ENCODE results near the gene GIMAP5. TPM values are rescaled to one million over a fixed set of nuclear protein-coding genes. Genes with fewer than 3 reads are reported as not detected.

The GIMAP5 gene
- total RNA-seq, 1 experiment from 2014 or later, result 0.24 TPM

DNA sequence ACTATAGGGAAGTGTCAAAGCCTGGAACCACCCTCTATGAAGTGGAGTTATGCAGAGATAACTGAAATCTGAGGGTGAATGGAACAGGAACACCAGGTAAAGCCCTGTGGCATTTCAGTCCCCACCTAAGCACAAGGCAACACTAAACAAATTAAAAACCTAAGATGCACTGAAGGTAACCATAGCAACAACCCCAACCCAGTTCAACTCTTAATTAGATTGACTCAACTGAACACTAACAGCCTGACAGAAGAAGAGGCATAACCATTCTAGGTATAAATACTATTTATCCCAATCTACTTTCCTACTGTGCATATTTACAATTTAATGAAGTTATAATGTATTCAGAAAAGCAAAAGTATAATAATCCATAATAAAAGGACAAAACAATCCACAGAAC is 9.2 kb upstream of the GIMAP5 start (continued):
- TF ChIP-seq CTCF (IDR thresholded peaks at IDR 0.05) (no peak), OVOL2 (CRISPR knock-in tag; IDR thresholded peaks at IDR 0.05; ENCODE audit: borderline replicate concordance) (no peak), NFYB (CRISPR knock-in tag; conservative IDR thresholded peaks at IDR 0.05; ENCODE audit: low read depth) (no peak), ZBTB43 (CRISPR knock-in tag; IDR thresholded peaks at IDR 0.05) (no peak)
- TF ChIP-seq, protein P1, sequence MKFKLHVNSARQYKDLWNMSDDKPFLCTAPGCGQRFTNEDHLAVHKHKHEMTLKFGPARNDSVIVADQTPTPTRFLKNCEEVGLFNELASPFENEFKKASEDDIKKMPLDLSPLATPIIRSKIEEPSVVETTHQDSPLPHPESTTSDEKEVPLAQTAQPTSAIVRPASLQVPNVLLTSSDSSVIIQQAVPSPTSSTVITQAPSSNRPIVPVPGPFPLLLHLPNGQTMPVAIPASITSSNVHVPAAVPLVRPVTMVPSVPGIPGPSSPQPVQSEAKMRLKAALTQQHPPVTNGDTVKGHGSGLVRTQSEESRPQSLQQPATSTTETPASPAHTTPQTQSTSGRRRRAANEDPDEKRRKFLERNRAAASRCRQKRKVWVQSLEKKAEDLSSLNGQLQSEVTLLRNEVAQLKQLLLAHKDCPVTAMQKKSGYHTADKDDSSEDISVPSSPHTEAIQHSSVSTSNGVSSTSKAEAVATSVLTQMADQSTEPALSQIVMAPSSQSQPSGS (CRISPR knock-in tag; IDR thresholded peaks at IDR 0.05; ENCODE audit: borderline replicate concordance, low read depth), result no peak

DNA sequence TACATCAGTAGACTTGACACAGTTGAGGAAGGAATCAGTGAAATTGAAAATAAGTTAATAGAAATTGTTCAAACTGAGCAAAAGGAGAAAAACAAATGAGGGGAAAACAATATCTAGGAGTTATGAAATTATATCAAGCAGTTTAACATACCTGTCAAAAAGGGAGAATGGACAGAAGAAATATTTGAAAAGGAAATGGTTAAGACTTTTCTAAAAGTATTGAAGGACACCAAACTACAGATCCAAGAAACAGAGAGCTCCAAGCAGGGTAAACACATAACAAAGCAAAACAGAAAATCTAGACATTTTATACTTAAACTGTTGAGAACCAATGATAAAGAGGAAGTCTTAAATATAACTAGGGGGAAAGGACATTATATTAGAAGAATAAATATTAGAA is 8.6 kb upstream of the GIMAP5 start:
- ATAC-seq (no peak), DNase-seq (ENCODE audit: low spot score) (no peak)
- Mint-ChIP-seq H3K36me3 (no peaks in the 10 kb centered on the region), H3K27me3 (ENCODE audit: low read depth) (peaks cover 100% of the 10 kb centered on the region), H3K4me3 (no peak overlapping the region), H3K27ac (no peak overlapping the region), H3K4me1 (no peaks in the 10 kb centered on the region), H3K9me3 (peaks cover 15% of the 10 kb centered on the region)
- POLR2A ChIA-PET, result no interaction called here
- CTCF ChIA-PET, result no interaction called here
- TF ChIP-seq SOX15 (CRISPR knock-in tag; IDR thresholded peaks at IDR 0.05) (no peak), GTF2I (CRISPR knock-in tag; conservative IDR thresholded peaks at IDR 0.05) (no peak), ZNF121 (CRISPR knock-in tag; IDR thresholded peaks at IDR 0.05) (no peak), MLX (CRISPR knock-in tag; IDR thresholded peaks at IDR 0.05) (no peak), ZNF232 (CRISPR knock-in tag; IDR thresholded peaks at IDR 0.05) (no peak), JUN (CRISPR knock-in tag; IDR thresholded peaks at IDR 0.05) (no peak), ZNF423 (CRISPR knock-in tag; IDR thresholded peaks at IDR 0.05) (no peak), ATF1 (CRISPR knock-in tag; IDR thresholded peaks at IDR 0.05) (no peak), MAX (CRISPR knock-in tag; IDR thresholded peaks at IDR 0.05) (no peak), TCF7 (CRISPR knock-in tag; IDR thresholded peaks at IDR 0.05; ENCODE audit: low read depth) (no peak), ZNF317 (CRISPR knock-in tag; IDR thresholded peaks at IDR 0.05; ENCODE audit: borderline replicate concordance, low read depth) (no peak), ZNF416 (CRISPR knock-in tag; IDR thresholded peaks at IDR 0.05) (no peak), MYBL2 (CRISPR knock-in tag; IDR thresholded peaks at IDR 0.05) (no peak), NFATC4 (CRISPR knock-in tag; IDR thresholded peaks at IDR 0.05) (no peak)
- TF ChIP-seq, protein P2, sequence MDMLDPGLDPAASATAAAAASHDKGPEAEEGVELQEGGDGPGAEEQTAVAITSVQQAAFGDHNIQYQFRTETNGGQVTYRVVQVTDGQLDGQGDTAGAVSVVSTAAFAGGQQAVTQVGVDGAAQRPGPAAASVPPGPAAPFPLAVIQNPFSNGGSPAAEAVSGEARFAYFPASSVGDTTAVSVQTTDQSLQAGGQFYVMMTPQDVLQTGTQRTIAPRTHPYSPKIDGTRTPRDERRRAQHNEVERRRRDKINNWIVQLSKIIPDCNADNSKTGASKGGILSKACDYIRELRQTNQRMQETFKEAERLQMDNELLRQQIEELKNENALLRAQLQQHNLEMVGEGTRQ (CRISPR knock-in tag; IDR thresholded peaks at IDR 0.05), result no peak
- TF ChIP-seq, protein P3, sequence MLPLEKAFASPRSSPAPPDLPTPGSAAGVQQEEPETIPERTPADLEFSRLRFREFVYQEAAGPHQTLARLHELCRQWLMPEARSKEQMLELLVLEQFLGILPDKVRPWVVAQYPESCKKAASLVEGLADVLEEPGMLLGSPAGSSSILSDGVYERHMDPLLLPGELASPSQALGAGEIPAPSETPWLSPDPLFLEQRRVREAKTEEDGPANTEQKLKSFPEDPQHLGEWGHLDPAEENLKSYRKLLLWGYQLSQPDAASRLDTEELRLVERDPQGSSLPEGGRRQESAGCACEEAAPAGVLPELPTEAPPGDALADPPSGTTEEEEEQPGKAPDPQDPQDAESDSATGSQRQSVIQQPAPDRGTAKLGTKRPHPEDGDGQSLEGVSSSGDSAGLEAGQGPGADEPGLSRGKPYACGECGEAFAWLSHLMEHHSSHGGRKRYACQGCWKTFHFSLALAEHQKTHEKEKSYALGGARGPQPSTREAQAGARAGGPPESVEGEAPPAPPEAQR (CRISPR knock-in tag; IDR thresholded peaks at IDR 0.05), result no peak
- TF ChIP-seq, protein P4, sequence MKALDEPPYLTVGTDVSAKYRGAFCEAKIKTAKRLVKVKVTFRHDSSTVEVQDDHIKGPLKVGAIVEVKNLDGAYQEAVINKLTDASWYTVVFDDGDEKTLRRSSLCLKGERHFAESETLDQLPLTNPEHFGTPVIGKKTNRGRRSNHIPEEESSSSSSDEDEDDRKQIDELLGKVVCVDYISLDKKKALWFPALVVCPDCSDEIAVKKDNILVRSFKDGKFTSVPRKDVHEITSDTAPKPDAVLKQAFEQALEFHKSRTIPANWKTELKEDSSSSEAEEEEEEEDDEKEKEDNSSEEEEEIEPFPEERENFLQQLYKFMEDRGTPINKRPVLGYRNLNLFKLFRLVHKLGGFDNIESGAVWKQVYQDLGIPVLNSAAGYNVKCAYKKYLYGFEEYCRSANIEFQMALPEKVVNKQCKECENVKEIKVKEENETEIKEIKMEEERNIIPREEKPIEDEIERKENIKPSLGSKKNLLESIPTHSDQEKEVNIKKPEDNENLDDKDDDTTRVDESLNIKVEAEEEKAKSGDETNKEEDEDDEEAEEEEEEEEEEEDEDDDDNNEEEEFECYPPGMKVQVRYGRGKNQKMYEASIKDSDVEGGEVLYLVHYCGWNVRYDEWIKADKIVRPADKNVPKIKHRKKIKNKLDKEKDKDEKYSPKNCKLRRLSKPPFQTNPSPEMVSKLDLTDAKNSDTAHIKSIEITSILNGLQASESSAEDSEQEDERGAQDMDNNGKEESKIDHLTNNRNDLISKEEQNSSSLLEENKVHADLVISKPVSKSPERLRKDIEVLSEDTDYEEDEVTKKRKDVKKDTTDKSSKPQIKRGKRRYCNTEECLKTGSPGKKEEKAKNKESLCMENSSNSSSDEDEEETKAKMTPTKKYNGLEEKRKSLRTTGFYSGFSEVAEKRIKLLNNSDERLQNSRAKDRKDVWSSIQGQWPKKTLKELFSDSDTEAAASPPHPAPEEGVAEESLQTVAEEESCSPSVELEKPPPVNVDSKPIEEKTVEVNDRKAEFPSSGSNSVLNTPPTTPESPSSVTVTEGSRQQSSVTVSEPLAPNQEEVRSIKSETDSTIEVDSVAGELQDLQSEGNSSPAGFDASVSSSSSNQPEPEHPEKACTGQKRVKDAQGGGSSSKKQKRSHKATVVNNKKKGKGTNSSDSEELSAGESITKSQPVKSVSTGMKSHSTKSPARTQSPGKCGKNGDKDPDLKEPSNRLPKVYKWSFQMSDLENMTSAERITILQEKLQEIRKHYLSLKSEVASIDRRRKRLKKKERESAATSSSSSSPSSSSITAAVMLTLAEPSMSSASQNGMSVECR (CRISPR knock-in tag; IDR thresholded peaks at IDR 0.05; ENCODE audit: borderline replicate concordance), result no peak
